WTC11 (cell line): ENCODE results near the gene NFIA.

Experiments used
- AFF4 ChIP-seq: sonication (generic); formaldehyde crosslinking; IDR thresholded peaks from 2 replicates; pipeline ENCODE4 v1.8.1; 2023; ENCODE audit warnings: mild to moderate bottlenecking, missing genetic modification reagents, borderline replicate concordance
- CBFB ChIP-seq: sonication (generic); formaldehyde crosslinking; IDR thresholded peaks from 2 replicates; pipeline ENCODE4 v1.8.1; 2022; ENCODE audit warnings: mild to moderate bottlenecking, low read depth, missing genetic modification reagents
- CREB1 ChIP-seq: sonication (generic); formaldehyde crosslinking; IDR thresholded peaks from 2 replicates; pipeline ENCODE4 v1.8.0; 2023; ENCODE audit warnings: mild to moderate bottlenecking, missing genetic modification reagents
- CTCF ChIP-seq: fragments of 200-600 bp; IDR thresholded peaks from 2 replicates; pipeline ENCODE4 v1.8.0; 2022; ENCODE audit warnings: antibody characterized with exemption
- FOXP4 ChIP-seq: sonication (generic); formaldehyde crosslinking; IDR thresholded peaks from 2 replicates; pipeline ENCODE4 v1.8.0; 2022; ENCODE audit warnings: mild to moderate bottlenecking, missing genetic modification reagents
- MAX ChIP-seq: sonication (generic); formaldehyde crosslinking; IDR thresholded peaks from 2 replicates; pipeline ENCODE4 v1.8.0; 2022; ENCODE audit warnings: mild to moderate bottlenecking, missing genetic modification reagents
- MYBL2 ChIP-seq: sonication (generic); formaldehyde crosslinking; IDR thresholded peaks from 2 replicates; pipeline ENCODE4 v1.8.1; 2023; ENCODE audit warnings: mild to moderate bottlenecking, moderate library complexity, missing genetic modification reagents
- NFE2L1 ChIP-seq: sonication (generic); formaldehyde crosslinking; IDR thresholded peaks from 2 replicates; pipeline ENCODE4 v1.8.1; 2023; ENCODE audit warnings: missing genetic modification reagents
- NFYB ChIP-seq: sonication (generic); formaldehyde crosslinking; conservative IDR thresholded peaks from 2 replicates; pipeline ENCODE4 v1.8.0; 2022; ENCODE audit warnings: low read depth, missing genetic modification reagents
- NR2C2 ChIP-seq: sonication (generic); formaldehyde crosslinking; IDR thresholded peaks from 2 replicates; pipeline ENCODE4 v1.8.0; 2022; ENCODE audit warnings: mild to moderate bottlenecking, missing genetic modification reagents
- TCF7 ChIP-seq: sonication (generic); formaldehyde crosslinking; IDR thresholded peaks from 2 replicates; pipeline ENCODE4 v1.8.0; 2022; ENCODE audit warnings: mild to moderate bottlenecking, low read depth, missing genetic modification reagents, moderate library complexity
- TEAD1 ChIP-seq: sonication (generic); formaldehyde crosslinking; IDR thresholded peaks from 2 replicates; pipeline ENCODE4 v1.8.0; 2022; ENCODE audit warnings: mild to moderate bottlenecking, missing genetic modification reagents

GRCh38 chr1:61439234-61439633 is 356.9 kb downstream of the NFIA start:
- TF ChIP-seq FOXP4 (no peak), CTCF (no peak), TEAD1 (CRISPR knock-in tag) (no peak), NFE2L1 (CRISPR knock-in tag) (no peak), AFF4 (CRISPR knock-in tag) (no peak), CBFB (CRISPR knock-in tag) (no peak), TCF7 (CRISPR knock-in tag) (no peak), NFYB (CRISPR knock-in tag) (no peak), MYBL2 (CRISPR knock-in tag) (no peak), MAX (CRISPR knock-in tag) (no peak), CREB1 (CRISPR knock-in tag) (no peak), NR2C2 (CRISPR knock-in tag) (no peak)
